HEK293 (cell line): ENCODE measurements around the gene HSFX3.

Experiments
- CTCF ChIP-seq: fragments of 450-650 bp; formaldehyde crosslinking; IDR thresholded peaks from 2 replicates; pipeline ENCODE4 v1.5.1; 2016; ENCODE audit warnings: missing biosample characterization, missing genetic modification characterization
- KLF16 ChIP-seq: fragments of 450-650 bp; formaldehyde crosslinking; IDR thresholded peaks from 2 replicates; pipeline ENCODE4 v1.5.1; 2017; ENCODE audit warnings: missing biosample characterization, missing genetic modification characterization
- ZNF121 ChIP-seq: fragments of 450-650 bp; formaldehyde crosslinking; IDR thresholded peaks from 2 replicates; pipeline ENCODE4 v1.5.1; 2016; ENCODE audit warnings: missing biosample characterization, missing genetic modification characterization
- ZNF16 ChIP-seq: fragments of 450-650 bp; formaldehyde crosslinking; IDR thresholded peaks from 2 replicates; pipeline ENCODE4 v1.5.1; 2016; ENCODE audit warnings: low read depth, missing biosample characterization, missing genetic modification characterization
- ZNF48 ChIP-seq: fragments of 450-650 bp; formaldehyde crosslinking; IDR thresholded peaks from 2 replicates; pipeline ENCODE4 v1.5.1; 2016; ENCODE audit warnings: missing biosample characterization, missing genetic modification characterization

GRCh38 chrX:149539283-149540130 is 10.2 kb downstream of the HSFX3 start:
- TF ChIP-seq ZNF121 (tag by site-specific recombination) (no peak), ZNF16 (tag by site-specific recombination) (no peak), ZNF48 (tag by site-specific recombination) (no peak), CTCF (no peak), KLF16 (0 out of 2 replicates have a peak, but pooled peaks have one; percentile 31)
